Peyer's patch (tissue), 4 donors: ENCODE results near the gene RTN4IP1. TPM values are rescaled to one million over a fixed set of nuclear protein-coding genes. Genes with fewer than 3 reads are reported as not detected.

Experiments used
- DNase-seq, 3 donors: peaks; one replicate each; pipeline ENCODE4 v3.0.0-alpha.2; 2017 to 2019
- H3K27ac ChIP-seq, 4 donors: fragments of 200-600 bp; sonication (generic); one replicate each; pipeline ENCODE4 v1.5.1; 2016 to 2019
- H3K27me3 ChIP-seq, 2 donors: fragments of 200-600 bp; sonication (generic); one replicate each; pipeline ENCODE4 v1.5.1; 2019
- H3K36me3 ChIP-seq, 3 donors: fragments of 200-600 bp; sonication (generic); one replicate each; pipeline ENCODE4 v1.5.1; 2016 to 2019
- H3K4me1 ChIP-seq, 4 donors: fragments of 200-600 bp; sonication (generic); one replicate each; pipeline ENCODE4 v1.5.1; 2016 to 2019
- H3K4me3 ChIP-seq, 4 donors: fragments of 200-600 bp; sonication (generic); 1 replicate in 3 of 4; 2 replicates in 1 of 4; pipeline ENCODE4 v1.5.1; 2016 to 2019; ENCODE audit warnings: mild to moderate bottlenecking in 1 of 4
- H3K9me3 ChIP-seq, 4 donors: fragments of 200-600 bp; sonication (generic); one replicate each; pipeline ENCODE4 v1.5.1; 2016 to 2019; ENCODE audit warnings: mild to moderate bottlenecking in 1 of 4
- POLR2A ChIP-seq, 2 donors: fragments of 450-650 bp; IDR thresholded peaks; one replicate each; pipeline ENCODE4 v1.5.1; 2017; ENCODE audit warnings: antibody characterized with exemption in 2 of 2, mild to moderate bottlenecking in 2 of 2, moderate library complexity in 2 of 2
- total RNA-seq, 4 donors: library from RNA; depleted of rRNA; stranded (reverse); fragments of >200 nt; gene quantifications; one replicate each; pipeline ENCODE4 v1.1.0, GENCODE V29; 2016
- TF ChIP-seq, protein P1 (sequence below), 6 experiments: fragments of 450-650 bp in 4 of 6; fragments of 200-600 bp in 2 of 6; sonication (generic) in 1 of 6; IDR thresholded peaks; one replicate each; pipeline ENCODE4 v1.5.1; 2017 to 2019; ENCODE audit warnings: antibody characterized with exemption in 6 of 6, mild to moderate bottlenecking in 3 of 6, moderate library complexity in 1 of 6

The RTN4IP1 gene
- total RNA-seq, 4 donors from 2014 or later, result 4.1 to 6.3 (median 5.1) TPM

DNA sequence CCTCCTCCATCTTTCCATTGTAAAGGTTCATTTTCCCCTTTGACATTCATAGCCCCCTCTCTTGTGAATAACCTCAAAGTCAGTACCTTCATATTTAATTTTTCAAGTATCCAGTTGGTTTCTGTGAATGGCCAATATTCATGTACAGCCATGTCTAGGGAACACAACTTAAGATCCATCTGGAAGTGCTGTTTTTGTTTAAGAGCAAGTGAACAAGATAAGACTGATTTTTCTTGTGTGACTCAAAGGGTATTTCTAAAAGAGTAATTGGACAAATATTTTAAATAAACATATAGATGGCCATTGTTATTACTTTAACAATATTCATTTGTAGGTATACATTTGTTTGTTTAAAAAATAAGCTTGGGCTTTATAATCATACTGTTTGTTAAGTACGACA, 92.9 kb downstream of the RTN4IP1 start:
- no peaks in the 10 kb centered on the region for H3K4me1 ChIP-seq
- no peak for TF ChIP-seq POLR2A (IDR thresholded peaks at IDR 0.05)
- peaks cover 0 to 19% (median 0%) of the 10 kb centered on the region in 3 donors for H3K36me3 ChIP-seq
- no peaks in the 10 kb centered on the region for H3K9me3 ChIP-seq
- H3K27ac ChIP-seq, result peak overlapping the region in 1 of 4 donors; percentile 3
- no peak for DNase-seq
- peaks cover 0 to 3% of the 10 kb centered on the region in 2 donors for H3K27me3 ChIP-seq
- H3K4me3 ChIP-seq, result no peak overlapping the region

- TF ChIP-seq POLR2A (IDR thresholded peaks at IDR 0.05), result no peak
- TF ChIP-seq, protein P1, sequence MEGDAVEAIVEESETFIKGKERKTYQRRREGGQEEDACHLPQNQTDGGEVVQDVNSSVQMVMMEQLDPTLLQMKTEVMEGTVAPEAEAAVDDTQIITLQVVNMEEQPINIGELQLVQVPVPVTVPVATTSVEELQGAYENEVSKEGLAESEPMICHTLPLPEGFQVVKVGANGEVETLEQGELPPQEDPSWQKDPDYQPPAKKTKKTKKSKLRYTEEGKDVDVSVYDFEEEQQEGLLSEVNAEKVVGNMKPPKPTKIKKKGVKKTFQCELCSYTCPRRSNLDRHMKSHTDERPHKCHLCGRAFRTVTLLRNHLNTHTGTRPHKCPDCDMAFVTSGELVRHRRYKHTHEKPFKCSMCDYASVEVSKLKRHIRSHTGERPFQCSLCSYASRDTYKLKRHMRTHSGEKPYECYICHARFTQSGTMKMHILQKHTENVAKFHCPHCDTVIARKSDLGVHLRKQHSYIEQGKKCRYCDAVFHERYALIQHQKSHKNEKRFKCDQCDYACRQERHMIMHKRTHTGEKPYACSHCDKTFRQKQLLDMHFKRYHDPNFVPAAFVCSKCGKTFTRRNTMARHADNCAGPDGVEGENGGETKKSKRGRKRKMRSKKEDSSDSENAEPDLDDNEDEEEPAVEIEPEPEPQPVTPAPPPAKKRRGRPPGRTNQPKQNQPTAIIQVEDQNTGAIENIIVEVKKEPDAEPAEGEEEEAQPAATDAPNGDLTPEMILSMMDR (IDR thresholded peaks at IDR 0.05), result no peak
- Histone ChIP-seq H3K27ac (no peak overlapping the region), H3K27me3 (peaks cover 0 to 3% of the 10 kb centered on the region in 2 donors), H3K4me3 (no peak overlapping the region), H3K36me3 (peaks cover 0 to 30% (median 0%) of the 10 kb centered on the region in 3 donors), H3K9me3 (no peaks in the 10 kb centered on the region), H3K4me1 (no peaks in the 10 kb centered on the region)
- no peak for DNase-seq
Measured at GRCh38 chr6:106535012-106535411, 94.3 kb downstream of the RTN4IP1 start.

DNA sequence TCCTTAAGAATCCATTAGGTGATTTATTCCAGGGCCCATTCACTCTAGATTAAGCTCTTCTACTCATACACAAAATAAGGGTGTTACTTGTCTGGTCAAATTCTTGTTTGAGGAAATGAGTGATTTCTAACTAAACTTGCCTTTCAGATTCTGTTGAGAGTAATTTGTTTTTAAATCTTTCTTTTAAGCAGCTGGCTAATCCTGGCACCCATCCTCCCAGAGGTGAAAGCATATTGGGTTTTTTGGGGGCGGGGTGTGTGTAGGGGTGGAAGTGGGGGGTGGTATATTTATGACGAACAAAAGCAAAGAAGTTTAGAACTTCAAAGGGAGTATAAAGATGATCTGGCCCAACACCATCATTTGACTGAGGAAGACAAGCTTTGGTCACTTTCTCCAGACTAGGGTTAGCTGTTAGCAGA, 94.7 kb downstream of the RTN4IP1 start:
- Histone ChIP-seq H3K36me3 (peaks cover 0 to 34% (median 0%) of the 10 kb centered on the region in 3 donors), H3K27me3 (peaks cover 0 to 3% of the 10 kb centered on the region in 2 donors), H3K4me3 (no peak overlapping the region), H3K9me3 (no peaks in the 10 kb centered on the region), H3K4me1 (no peaks in the 10 kb centered on the region), H3K27ac (no peak overlapping the region)
- TF ChIP-seq, protein P1 (IDR thresholded peaks at IDR 0.05), result no peak
- no peak for TF ChIP-seq POLR2A (IDR thresholded peaks at IDR 0.05)
- DNase-seq, result no peak

DNA sequence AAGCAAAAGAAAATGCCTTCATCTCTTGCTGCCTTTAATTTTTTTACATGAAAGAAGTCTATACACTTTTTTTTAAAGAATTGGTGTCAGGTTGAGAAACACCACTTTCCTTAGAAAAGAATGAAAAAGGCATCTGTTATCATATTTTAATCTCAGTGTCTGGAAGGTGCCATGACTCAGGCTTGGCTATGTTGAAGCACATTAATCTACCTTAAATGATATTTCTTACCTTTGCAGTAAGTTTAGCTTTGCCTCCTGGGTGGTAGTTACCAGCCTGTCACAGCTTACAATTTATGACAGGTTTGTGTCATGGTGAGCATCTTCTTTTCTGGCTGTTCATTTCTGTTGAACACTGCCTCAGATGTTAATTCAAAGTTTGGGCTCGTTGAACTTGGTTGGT, 95.3 kb downstream of the RTN4IP1 start:
- Histone ChIP-seq H3K27ac (no peak overlapping the region), H3K36me3 (peaks cover 0 to 40% (median 0%) of the 10 kb centered on the region in 3 donors), H3K27me3 (peaks cover 0 to 3% of the 10 kb centered on the region in 2 donors), H3K4me3 (no peak overlapping the region), H3K4me1 (no peaks in the 10 kb centered on the region), H3K9me3 (no peaks in the 10 kb centered on the region)
- TF ChIP-seq, protein P1 (IDR thresholded peaks at IDR 0.05), result no peak
- no peak for TF ChIP-seq POLR2A (IDR thresholded peaks at IDR 0.05)
- no peak for DNase-seq

- no peaks in the 10 kb centered on the region for H3K27me3 ChIP-seq
- no peak for TF ChIP-seq POLR2A (IDR thresholded peaks at IDR 0.05)
- TF ChIP-seq, protein P1 (IDR thresholded peaks at IDR 0.05), result no peak
- H3K9me3 ChIP-seq, result no peaks in the 10 kb centered on the region
- no peak overlapping the region for H3K27ac ChIP-seq
- DNase-seq, result no peak
- H3K4me1 ChIP-seq, result no peaks in the 10 kb centered on the region
- H3K36me3 ChIP-seq, result peaks cover 0 to 40% (median 0%) of the 10 kb centered on the region in 3 donors
- H3K4me3 ChIP-seq, result no peak overlapping the region
Measured at GRCh38 chr6:106533054-106533453, 96.2 kb downstream of the RTN4IP1 start.

- Histone ChIP-seq H3K27me3 (no peaks in the 10 kb centered on the region), H3K4me1 (peaks cover 0 to 7% (median 0%) of the 10 kb centered on the region in 4 donors), H3K4me3 (no peak overlapping the region), H3K27ac (no peak overlapping the region), H3K9me3 (no peaks in the 10 kb centered on the region), H3K36me3 (peaks cover 0 to 33% (median 0%) of the 10 kb centered on the region in 3 donors)
- DNase-seq, result no peak
- TF ChIP-seq POLR2A (IDR thresholded peaks at IDR 0.05), result no peak
- TF ChIP-seq, protein P1 (IDR thresholded peaks at IDR 0.05), result no peak
Measured at GRCh38 chr6:106530502-106530901, 98.8 kb downstream of the RTN4IP1 start.
